ENCODE data around the gene YIPF3.

The YIPF3 gene

DNA sequence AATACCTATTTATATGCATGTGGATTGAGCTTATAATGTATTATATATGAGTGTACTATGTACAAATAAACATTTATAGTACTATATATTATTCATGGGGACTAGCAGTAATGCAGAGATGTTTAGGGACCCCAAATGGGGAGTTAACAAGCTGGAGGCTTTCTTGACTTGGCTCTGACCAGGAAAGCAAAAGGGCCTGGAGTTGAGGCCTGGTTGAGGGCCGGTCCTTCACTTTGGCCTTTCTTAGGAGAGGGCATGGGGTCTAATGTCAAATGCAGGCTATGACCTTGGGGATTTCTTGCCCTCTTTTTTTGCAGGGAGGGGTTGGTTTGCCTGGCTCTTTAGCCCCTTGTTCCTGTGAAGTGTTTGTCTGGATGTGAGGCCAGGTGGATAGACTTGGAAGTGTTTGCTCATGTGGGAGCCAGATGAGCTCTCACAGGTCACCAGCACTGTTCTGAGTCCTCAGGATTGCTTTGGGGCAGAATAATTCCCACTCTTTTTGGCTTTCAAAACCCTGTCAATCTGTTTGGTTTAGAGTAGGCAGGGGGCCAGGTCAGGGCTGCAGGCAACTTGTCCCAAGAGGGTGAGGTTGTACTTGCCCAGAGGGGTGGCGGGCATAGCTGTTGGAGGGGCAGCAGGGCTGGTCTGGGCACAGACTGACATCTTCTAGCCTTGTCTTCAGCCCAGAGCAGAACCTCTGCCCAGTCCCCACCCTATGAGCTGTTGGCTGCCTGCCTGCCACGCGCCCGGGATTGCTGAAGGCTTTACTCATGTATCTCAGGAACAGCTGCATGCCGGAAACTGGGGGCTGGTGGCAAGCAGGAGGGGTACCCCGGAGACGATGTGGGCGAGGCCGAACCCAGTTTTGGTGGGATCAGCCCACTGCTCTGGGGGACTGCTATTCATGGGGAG, 24.7 kb downstream of the YIPF3 start:
- H3K4me3 ChIP-seq (ENCODE audit: low read depth, low read length): no peak overlapping the region
- TF ChIP-seq, protein P1, sequence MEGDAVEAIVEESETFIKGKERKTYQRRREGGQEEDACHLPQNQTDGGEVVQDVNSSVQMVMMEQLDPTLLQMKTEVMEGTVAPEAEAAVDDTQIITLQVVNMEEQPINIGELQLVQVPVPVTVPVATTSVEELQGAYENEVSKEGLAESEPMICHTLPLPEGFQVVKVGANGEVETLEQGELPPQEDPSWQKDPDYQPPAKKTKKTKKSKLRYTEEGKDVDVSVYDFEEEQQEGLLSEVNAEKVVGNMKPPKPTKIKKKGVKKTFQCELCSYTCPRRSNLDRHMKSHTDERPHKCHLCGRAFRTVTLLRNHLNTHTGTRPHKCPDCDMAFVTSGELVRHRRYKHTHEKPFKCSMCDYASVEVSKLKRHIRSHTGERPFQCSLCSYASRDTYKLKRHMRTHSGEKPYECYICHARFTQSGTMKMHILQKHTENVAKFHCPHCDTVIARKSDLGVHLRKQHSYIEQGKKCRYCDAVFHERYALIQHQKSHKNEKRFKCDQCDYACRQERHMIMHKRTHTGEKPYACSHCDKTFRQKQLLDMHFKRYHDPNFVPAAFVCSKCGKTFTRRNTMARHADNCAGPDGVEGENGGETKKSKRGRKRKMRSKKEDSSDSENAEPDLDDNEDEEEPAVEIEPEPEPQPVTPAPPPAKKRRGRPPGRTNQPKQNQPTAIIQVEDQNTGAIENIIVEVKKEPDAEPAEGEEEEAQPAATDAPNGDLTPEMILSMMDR (IDR thresholded peaks at IDR 0.05; ENCODE audit: borderline replicate concordance, insufficient read depth, low read depth, low read length): no peak

DNA sequence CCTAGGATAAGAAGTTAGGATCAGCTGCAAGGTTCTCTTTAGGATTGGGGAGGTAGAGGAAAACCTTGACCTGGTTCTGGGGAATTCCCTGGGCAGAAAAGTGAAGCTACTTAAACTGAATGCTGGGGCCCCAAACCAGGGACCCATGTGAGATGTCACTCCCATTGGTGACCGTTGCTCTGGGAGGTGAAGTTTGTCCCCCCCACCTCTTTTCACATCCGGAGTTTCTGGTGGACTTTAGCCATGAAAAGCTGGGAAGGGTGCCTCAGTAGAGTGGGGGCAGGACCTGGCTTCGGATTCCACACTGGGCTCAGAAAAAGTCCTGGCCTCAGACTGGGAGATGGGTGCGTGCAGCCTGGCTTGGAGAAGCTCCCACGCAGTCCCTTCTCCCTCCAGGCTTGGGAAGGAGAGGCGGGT, 26.2 kb downstream of the YIPF3 start:
- TF ChIP-seq, protein P1 (IDR thresholded peaks at IDR 0.05; ENCODE audit: borderline replicate concordance, insufficient read depth, low read depth, low read length): no peak
- H3K4me3 ChIP-seq (ENCODE audit: low read depth, low read length): no peak overlapping the region

DNA sequence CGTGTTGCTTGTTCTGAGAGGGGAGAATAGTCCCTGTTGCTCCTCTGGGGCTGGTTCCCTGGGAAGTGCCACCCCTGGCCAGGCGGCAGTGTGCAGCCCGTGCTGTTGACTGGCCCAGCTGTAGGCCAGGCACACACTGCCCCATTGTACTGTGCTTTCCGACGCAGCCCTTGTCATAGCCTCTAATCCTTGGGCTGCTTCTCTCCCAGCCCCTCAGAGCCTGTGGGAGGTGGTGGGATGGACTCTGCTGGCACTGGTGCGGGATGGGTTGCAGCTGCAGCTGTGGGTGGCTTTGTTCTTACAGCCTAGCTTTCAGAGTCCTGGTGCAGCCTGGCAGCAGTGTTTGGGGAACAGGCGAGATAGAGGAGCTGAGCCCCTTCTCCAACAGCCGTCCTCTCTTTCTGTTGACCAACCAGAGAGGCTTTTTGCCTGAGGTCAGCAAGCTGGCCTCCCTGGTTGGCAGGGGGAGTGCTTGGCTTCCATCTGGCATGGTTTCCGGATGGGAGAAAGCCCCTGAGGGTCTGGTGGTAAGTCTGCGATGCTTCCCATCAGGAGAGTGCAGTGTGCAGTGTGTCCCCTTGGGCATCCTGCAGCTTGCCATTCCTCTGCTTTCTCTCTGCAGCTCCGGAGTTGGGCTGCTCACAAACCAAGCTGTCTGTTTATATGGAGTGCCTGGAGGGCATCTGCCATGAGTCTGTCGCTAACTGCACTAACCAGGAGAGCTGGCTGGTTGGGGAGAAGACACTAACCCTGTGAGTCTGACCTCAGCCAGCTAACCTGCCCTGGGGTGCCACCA, 27.3 kb downstream of the YIPF3 start:
- TF ChIP-seq, protein P1 (IDR thresholded peaks at IDR 0.05; ENCODE audit: borderline replicate concordance, insufficient read depth, low read depth, low read length): no peak
- H3K4me3 ChIP-seq (ENCODE audit: low read depth, low read length): no peak overlapping the region

DNA sequence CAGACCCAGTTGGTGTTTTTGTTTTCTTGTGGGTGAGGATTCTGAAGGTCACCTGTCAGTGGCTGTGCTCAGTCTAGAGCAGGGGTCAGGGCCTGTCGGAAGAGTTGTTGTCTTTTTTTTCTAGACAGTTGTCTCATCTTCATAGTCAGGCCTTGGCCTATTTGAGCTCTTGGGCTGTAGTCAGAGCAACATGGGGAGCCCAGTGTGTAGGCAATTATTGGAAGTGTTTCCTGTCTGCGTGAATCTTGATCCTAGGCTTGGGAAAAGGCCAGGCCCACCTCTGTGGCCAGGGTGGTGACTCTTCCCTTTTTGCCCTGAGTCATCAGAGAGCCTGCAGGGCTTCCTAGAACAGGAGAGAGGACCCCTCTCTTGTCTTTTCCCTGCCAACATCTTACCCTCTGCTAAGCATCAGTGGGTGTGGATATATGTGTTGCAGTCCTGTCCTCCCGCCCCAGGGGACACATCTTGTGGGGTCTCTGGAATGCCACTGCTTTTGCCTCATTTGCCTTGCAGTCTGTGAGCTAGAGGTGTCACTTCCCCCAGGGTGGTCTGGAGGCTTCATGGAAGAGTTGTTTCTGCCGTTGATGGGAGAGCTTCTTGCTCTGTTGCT, 28.0 kb downstream of the YIPF3 start:
- TF ChIP-seq, protein P1 (IDR thresholded peaks at IDR 0.05; ENCODE audit: borderline replicate concordance, insufficient read depth, low read depth, low read length): no peak
- H3K4me3 ChIP-seq (ENCODE audit: low read depth, low read length): no peak overlapping the region

DNA sequence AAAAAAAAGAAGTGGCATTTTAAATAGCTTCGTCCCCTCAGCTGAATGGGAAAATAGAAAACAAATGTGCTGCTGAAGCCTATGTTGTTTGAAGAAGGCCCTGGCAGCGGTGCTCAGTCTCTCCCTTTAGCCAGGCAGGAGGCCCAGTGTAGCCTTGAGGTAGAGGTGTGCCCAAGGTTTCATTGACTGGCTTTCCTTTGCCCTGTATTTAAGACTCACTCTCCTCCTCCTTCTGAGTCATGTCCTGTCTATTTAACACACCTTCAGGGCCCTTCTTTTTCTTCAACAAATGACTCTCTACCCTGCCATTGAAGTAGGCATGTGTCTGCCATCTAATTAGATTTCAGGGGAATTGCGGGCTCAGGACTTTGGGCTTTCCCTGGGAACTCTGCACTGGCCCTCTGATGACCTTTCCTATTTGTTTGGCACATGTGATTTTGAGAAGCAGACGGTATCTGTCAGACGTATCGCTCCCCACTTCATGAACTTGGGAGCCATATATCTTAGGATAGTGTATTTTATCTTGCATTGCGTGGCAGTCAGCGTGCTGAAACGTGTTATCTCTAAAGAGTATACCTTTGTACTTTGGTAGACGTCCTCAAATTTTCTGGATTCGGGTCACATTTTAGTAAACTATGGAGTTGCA, 35.0 kb downstream of the YIPF3 start:
- TF ChIP-seq, protein P1 (IDR thresholded peaks at IDR 0.05; ENCODE audit: borderline replicate concordance, insufficient read depth, low read depth, low read length): no peak
- no peak overlapping the region for H3K4me3 ChIP-seq (ENCODE audit: low read depth, low read length)

DNA sequence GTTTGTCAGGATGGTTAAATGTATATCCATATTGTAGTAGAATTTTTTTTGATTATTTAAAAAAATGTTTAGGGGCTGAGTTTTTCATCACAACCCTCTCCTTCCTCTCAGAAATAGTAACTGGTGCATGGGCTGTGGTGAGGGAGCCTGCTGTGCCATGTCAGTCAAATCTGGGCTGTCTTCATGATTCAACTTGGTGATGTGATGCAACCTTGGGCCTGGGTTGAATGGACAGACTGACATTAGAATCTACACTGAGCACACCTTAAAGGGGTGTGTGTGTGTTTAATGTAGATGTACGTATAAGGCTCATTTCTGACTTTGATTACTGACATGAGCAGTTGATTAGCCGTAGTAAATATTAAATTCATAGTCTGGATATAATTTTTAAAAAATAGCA, 35.7 kb downstream of the YIPF3 start:
- TF ChIP-seq, protein P1 (IDR thresholded peaks at IDR 0.05; ENCODE audit: borderline replicate concordance, insufficient read depth, low read depth, low read length): no peak
- no peak overlapping the region for H3K4me3 ChIP-seq (ENCODE audit: low read depth, low read length)
